Measurements from ENCODE around the gene UBQLN2. TPM values are rescaled to one million over a fixed set of nuclear protein-coding genes. Genes with fewer than 3 reads are reported as not detected.

The UBQLN2 gene
- total RNA-seq, 1 donor = 11.2 TPM

GRCh38 chrX:56550667-56551066, 12.8 kb upstream of the UBQLN2 start:
- no peak overlapping the region for H3K4me2 ChIP-seq (ENCODE audit: insufficient read depth, low read length)
- no peak overlapping the region for H3K4me3 ChIP-seq (ENCODE audit: insufficient read depth, low read length)
- TF ChIP-seq, protein P1, sequence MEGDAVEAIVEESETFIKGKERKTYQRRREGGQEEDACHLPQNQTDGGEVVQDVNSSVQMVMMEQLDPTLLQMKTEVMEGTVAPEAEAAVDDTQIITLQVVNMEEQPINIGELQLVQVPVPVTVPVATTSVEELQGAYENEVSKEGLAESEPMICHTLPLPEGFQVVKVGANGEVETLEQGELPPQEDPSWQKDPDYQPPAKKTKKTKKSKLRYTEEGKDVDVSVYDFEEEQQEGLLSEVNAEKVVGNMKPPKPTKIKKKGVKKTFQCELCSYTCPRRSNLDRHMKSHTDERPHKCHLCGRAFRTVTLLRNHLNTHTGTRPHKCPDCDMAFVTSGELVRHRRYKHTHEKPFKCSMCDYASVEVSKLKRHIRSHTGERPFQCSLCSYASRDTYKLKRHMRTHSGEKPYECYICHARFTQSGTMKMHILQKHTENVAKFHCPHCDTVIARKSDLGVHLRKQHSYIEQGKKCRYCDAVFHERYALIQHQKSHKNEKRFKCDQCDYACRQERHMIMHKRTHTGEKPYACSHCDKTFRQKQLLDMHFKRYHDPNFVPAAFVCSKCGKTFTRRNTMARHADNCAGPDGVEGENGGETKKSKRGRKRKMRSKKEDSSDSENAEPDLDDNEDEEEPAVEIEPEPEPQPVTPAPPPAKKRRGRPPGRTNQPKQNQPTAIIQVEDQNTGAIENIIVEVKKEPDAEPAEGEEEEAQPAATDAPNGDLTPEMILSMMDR (IDR thresholded peaks at IDR 0.05; ENCODE audit: extremely low read depth, low read depth, low read length) = no peak
- H3K27ac ChIP-seq (ENCODE audit: low read depth, low read length) = no peak overlapping the region
- H3K27me3 ChIP-seq (ENCODE audit: insufficient read depth, low read length) = no peaks in the 10 kb centered on the region
- no peaks in the 10 kb centered on the region for H3K79me2 ChIP-seq (ENCODE audit: insufficient read depth, low read length)
- no peak for DNase-seq (ENCODE audit: insufficient read length, low spot score, missing footprints)
- H3K36me3 ChIP-seq (ENCODE audit: insufficient read depth, low read length) = no peaks in the 10 kb centered on the region
- no peaks in the 10 kb centered on the region for H3K4me1 ChIP-seq (ENCODE audit: insufficient read depth, low read length)
- no peaks in the 10 kb centered on the region for H3K9me3 ChIP-seq (ENCODE audit: low read depth, low read length)
- H4K20me1 ChIP-seq (ENCODE audit: insufficient read depth, low read length) = no peaks in the 10 kb centered on the region
- no peak overlapping the region for H2AFZ ChIP-seq (ENCODE audit: low read length)

GRCh38 chrX:56554870-56555269, 8.6 kb upstream of the UBQLN2 start:
- no peak overlapping the region for H3K27ac ChIP-seq (ENCODE audit: low read depth, low read length)
- H3K4me1 ChIP-seq (ENCODE audit: insufficient read depth, low read length) = no peaks in the 10 kb centered on the region
- H4K20me1 ChIP-seq (ENCODE audit: insufficient read depth, low read length) = no peaks in the 10 kb centered on the region
- no peak overlapping the region for H3K4me2 ChIP-seq (ENCODE audit: insufficient read depth, low read length)
- no peak overlapping the region for H3K4me3 ChIP-seq (ENCODE audit: insufficient read depth, low read length)
- no peak overlapping the region for H2AFZ ChIP-seq (ENCODE audit: low read length)
- H3K27me3 ChIP-seq (ENCODE audit: insufficient read depth, low read length) = no peaks in the 10 kb centered on the region
- no peak for DNase-seq (ENCODE audit: insufficient read length, low spot score, missing footprints)
- TF ChIP-seq, protein P1 (IDR thresholded peaks at IDR 0.05; ENCODE audit: extremely low read depth, low read depth, low read length) = no peak
- no peaks in the 10 kb centered on the region for H3K9me3 ChIP-seq (ENCODE audit: low read depth, low read length)
- no peaks in the 10 kb centered on the region for H3K36me3 ChIP-seq (ENCODE audit: insufficient read depth, low read length)
- no peaks in the 10 kb centered on the region for H3K79me2 ChIP-seq (ENCODE audit: insufficient read depth, low read length)

DNA sequence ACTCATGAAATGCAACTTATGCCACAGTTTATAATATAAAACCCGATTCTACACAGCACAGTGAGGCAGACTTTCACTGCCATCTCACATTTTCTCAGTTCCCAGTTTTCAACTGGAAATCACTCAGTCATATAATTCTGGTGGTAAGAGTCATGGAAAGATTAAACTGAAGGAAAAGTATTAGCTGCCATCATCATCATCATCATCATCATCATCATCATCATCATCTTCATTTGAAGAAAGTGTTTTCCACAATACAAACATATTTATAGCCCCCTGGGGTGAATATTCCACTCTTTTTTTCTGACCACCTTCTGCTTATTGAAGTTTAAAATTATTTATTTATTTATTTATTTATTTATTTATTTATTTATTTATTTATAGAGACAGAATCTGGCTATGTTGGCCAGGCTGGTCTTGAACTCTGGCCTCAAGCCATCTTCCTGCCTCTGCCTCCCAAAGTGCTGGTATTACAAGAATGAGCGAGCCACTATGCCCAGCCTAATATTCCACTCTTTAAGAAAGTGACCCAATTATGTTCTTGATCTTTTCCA, 6.0 kb upstream of the UBQLN2 start:
- H2AFZ ChIP-seq (ENCODE audit: low read length) = no peak overlapping the region
- H3K4me1 ChIP-seq (ENCODE audit: insufficient read depth, low read length) = no peaks in the 10 kb centered on the region
- no peaks in the 10 kb centered on the region for H3K27me3 ChIP-seq (ENCODE audit: insufficient read depth, low read length)
- no peaks in the 10 kb centered on the region for H3K9me3 ChIP-seq (ENCODE audit: low read depth, low read length)
- H3K36me3 ChIP-seq (ENCODE audit: insufficient read depth, low read length) = no peaks in the 10 kb centered on the region
- no peak overlapping the region for H3K4me3 ChIP-seq (ENCODE audit: insufficient read depth, low read length)
- DNase-seq (ENCODE audit: insufficient read length, low spot score, missing footprints) = no peak
- H3K79me2 ChIP-seq (ENCODE audit: insufficient read depth, low read length) = no peaks in the 10 kb centered on the region
- H3K27ac ChIP-seq (ENCODE audit: low read depth, low read length) = no peak overlapping the region
- no peaks in the 10 kb centered on the region for H4K20me1 ChIP-seq (ENCODE audit: insufficient read depth, low read length)
- no peak overlapping the region for H3K4me2 ChIP-seq (ENCODE audit: insufficient read depth, low read length)
- TF ChIP-seq, protein P1 (IDR thresholded peaks at IDR 0.05; ENCODE audit: extremely low read depth, low read depth, low read length) = no peak

DNA sequence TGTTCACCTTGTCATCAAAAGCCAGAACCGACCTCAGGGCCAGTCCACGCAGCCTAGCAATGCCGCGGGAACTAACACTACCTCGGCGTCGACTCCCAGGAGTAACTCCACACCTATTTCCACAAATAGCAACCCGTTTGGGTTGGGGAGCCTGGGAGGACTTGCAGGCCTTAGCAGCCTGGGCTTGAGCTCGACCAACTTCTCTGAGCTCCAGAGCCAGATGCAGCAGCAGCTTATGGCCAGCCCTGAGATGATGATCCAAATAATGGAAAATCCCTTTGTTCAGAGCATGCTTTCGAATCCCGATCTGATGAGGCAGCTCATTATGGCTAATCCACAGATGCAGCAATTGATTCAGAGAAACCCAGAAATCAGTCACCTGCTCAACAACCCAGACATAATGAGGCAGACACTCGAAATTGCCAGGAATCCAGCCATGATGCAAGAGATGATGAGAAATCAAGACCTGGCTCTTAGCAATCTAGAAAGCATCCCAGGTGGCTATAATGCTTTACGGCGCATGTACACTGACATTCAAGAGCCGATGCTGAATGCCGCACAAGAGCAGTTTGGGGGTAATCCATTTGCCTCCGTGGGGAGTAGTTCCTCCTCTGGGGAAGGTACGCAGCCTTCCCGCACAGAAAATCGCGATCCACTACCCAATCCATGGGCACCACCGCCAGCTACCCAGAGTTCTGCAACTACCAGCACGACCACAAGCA, 898 bp downstream of the UBQLN2 start:
- no peaks in the 10 kb centered on the region for H3K36me3 ChIP-seq (ENCODE audit: insufficient read depth, low read length)
- peaks cover 3% of the 10 kb centered on the region for H3K4me1 ChIP-seq (ENCODE audit: insufficient read depth, low read length)
- peak overlapping the region; percentile 83 for H2AFZ ChIP-seq (ENCODE audit: low read length)
- peak overlapping the region; percentile 78 for H3K4me3 ChIP-seq (ENCODE audit: insufficient read depth, low read length)
- H3K27ac ChIP-seq (ENCODE audit: low read depth, low read length) = peak overlapping the region; percentile 92
- TF ChIP-seq, protein P1 (IDR thresholded peaks at IDR 0.05; ENCODE audit: extremely low read depth, low read depth, low read length) = no peak
- peaks cover 40% of the 10 kb centered on the region for H3K79me2 ChIP-seq (ENCODE audit: insufficient read depth, low read length)
- H3K4me2 ChIP-seq (ENCODE audit: insufficient read depth, low read length) = peak overlapping the region; percentile 72
- no peaks in the 10 kb centered on the region for H3K27me3 ChIP-seq (ENCODE audit: insufficient read depth, low read length)
- H3K9me3 ChIP-seq (ENCODE audit: low read depth, low read length) = no peaks in the 10 kb centered on the region
- DNase-seq (ENCODE audit: insufficient read length, low spot score, missing footprints) = peak; percentile 78
- H4K20me1 ChIP-seq (ENCODE audit: insufficient read depth, low read length) = peaks cover 12% of the 10 kb centered on the region

All from osteoblast (primary cell).